HG02973 (cell line): ENCODE results near the gene MANBA.

Source experiments
- ATAC-seq: cut with Tn5 transposase; IDR thresholded peaks from one replicate; pipeline ENCODE4 v1.9.1; 2021; ENCODE audit warnings: moderate library complexity; ENCODE audit not compliant: unreplicated experiment

Gene MANBA

GRCh38 chr4:102683881-102684609 lies 76.7 kb downstream of the MANBA start:
- ATAC-seq, result no peak

- ATAC-seq, result no peak
Observed at GRCh38 chr4:102678695-102679335, 82.0 kb downstream of the MANBA start.

DNA sequence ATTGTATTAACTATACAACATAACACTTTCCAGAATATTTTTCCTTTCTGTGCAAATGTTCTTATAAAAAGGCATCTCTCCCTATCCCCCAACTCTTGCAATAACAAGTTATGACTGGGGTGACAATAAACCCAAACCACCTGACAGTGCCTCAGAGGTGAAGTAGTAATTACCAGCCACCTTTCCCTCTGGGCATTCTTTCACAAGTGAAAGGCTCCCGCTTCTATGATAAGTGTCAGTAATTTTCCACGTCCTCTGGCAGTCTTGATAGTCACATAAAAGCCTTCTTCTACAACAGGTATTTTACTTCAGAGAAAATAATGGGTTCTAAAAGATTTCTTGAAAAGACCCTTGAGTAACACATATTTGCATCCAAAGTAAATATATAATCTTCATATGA lies 82.7 kb downstream of the MANBA start:
- no peak for ATAC-seq

- ATAC-seq, result no peak
Observed at GRCh38 chr4:102675141-102675540, 85.6 kb downstream of the MANBA start.

DNA sequence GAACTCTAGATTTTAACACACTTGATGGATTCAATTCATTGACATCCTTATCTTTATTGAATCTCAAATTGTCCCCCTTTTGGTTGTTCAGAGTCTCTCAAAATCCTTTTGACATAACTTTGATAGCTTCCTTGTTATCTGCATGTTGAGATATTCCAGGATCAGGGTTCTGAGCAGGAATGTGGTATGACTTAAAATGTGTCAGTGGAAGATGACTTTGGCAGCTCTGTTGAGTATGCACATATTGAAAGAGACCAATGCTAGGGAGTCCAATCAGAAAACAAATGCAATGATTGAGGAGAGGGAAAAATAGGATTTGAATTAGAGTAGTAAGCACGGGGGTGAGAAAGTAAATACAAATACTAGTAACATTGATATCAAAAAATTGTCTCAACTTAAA lies 93.8 kb downstream of the MANBA start:
- ATAC-seq, result no peak

GRCh38 chr4:102665527-102665926 lies 95.2 kb downstream of the MANBA start:
- ATAC-seq, result no peak

DNA sequence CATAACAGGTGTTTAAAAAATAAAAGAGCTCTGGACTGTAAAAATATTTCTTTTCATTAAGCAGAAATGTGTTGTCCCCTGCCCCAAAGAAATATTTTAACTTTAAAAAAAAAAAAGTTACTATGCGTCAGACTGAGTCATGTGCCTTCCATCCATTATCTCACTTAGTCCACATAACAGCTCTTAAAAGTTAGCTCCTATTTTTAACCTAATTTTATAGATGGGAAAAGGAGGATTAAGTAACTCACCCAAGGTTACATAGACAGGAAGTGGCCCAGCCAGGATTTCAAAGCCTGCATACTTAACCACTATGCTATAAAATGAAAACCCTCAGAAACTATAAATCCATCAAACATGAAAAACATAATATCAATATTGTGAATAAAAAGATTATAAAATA lies 97.7 kb downstream of the MANBA start:
- no peak for ATAC-seq

DNA sequence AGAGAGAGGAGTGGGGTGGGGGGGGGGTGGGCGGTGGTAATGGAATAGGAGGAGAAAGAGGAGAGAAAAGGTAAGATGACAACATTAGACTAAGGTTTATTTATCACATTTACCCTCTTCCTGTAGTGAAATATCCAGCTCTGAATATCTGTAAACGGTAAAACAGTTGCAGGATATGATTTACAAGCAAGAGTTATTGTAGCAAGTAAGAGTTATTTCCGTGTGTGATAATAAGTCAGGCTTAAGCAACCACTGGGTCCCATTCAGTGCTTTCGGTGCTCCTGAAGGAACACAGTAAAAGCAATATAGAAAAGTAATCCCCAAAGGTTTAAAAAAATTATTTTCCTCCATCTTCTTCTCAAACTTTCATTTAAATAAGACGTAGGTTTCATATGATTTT lies 103.6 kb downstream of the MANBA start:
- ATAC-seq, result no peak

DNA sequence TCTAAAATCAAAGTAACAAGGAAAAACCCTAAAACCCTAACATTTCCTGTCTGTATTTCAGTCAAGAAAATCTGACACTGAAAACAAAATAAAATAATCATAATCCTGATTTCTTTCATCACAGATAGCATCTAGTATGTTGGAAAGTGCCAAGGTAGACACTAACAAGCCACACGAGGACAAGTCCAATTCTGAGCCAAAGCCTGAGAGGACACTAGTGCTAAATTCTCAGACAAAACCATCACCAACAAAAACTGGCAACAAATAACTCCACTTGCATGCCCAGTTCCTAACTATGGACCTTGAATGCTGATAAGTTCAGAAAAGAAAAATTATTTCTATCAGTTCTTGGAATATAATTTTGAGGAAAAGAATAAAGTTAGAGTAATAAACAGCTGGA lies 113.7 kb downstream of the MANBA start:
- ATAC-seq, result no peak

DNA sequence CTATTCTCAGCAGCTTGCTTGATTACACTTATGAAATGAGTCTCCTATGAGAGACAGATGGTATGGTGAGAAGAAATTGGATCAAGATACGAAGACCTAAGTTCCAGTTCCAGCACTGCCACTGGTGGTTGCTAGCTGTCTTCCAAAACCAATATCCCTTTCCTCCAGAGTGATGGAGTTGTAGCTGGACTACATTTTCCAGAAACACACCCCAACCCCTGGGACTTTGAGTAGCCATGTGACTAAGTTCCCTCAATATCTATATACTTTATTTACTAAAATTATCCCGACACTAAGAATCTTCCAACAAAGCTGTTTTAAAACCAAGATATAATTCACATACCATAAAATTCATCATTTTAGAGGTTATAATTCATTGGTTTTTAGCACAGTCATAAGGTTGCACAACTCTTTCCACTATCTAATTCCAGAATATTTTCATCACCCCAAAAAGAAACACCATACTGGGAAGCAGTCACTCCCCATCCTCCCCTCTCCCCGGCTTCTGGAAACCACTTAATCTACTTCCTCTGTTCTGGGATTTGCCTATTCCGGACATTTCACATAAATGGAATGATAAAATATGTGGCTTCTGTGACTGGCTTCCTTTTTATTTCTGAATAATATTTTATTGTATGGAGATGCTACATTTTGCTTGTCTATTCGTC lies 118.0 kb downstream of the MANBA start:
- no peak for ATAC-seq

- no peak for ATAC-seq
Observed at GRCh38 chr4:102641793-102642192, 119.0 kb downstream of the MANBA start.

DNA sequence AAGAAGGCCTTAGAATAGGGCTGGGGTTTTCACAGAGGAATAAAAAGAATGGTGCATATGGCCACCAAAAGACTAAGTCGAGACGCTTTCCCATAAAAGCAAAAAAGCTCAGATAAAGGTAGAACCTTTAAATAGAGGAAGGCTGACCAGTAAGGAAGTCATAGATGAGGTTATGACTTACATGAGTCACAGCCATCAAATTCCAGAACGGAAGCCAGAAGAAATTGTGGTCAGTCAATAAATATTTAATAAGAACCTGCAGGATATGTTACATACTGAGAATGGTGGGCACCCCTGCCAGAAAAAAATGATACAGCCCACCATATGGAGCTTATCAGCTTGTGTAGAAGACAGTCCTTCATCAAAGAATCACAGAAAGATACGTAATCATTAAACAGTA lies 120.1 kb downstream of the MANBA start:
- ATAC-seq, result no peak

DNA sequence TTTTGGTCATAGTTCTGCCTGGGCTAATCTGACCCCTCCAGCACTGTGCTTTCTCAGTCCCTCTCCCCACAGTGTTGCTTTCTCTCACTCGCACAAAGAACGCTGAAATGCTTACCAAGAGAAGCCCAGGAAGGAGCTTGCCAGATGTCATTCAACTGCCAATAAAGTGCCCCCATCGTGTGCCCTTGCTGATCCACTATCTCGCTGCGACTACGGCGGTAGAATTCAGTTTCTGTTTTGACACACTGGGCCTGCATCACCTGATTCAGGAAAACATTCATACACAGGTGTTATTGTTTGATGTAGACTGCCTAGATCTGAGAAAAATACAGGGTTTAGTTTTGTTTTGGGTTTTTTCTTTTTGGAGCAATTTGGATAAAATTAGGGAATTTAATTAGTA lies 121.2 kb downstream of the MANBA start:
- no peak for ATAC-seq

DNA sequence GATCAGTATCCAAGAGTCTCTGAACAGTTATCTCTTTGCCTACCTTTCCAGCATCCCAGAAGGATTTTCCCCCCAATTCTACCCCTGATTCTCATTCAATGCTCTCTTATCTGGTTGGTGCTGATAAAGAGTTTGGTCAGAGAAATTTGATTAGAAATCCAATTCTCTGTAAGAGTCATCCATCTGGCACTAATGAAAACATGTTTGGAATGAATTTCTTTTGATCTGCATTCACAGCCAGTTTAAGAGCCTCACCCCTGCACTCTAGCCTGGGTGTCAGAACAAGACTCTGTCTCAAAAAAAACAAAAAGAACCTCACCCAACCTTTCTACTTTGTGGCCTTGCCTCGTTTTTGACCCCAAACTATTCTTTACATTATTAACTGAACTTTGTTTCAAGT lies 122.1 kb downstream of the MANBA start:
- no peak for ATAC-seq

DNA sequence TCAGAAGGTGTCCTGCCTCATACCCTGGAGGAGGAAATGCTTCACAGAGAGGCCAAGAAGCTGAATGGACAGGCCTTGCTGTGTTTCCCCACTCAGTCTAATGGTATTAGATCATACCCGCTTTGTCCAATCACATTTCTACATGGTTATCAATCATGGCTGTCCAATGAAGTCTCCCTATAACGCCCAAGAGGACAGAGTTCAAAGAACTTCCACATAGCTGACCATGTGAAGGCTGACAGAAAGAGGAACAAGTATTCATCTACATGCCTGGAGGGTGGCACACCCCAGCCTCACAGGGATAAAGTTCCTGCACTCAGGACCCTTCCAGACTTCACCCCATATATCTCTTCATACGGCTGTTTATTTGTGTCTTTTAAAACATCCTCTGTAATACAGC lies 123.4 kb downstream of the MANBA start:
- ATAC-seq, result no peak

GRCh38 chr4:102633100-102633499 lies 127.7 kb downstream of the MANBA start:
- ATAC-seq, result no peak

- no peak for ATAC-seq
Observed at GRCh38 chr4:102632241-102633065, 128.3 kb downstream of the MANBA start.

GRCh38 chr4:102631616-102632015 lies 129.2 kb downstream of the MANBA start:
- ATAC-seq, result no peak

- ATAC-seq, result no peak
Observed at GRCh38 chr4:102629673-102630072, 131.1 kb downstream of the MANBA start.

DNA sequence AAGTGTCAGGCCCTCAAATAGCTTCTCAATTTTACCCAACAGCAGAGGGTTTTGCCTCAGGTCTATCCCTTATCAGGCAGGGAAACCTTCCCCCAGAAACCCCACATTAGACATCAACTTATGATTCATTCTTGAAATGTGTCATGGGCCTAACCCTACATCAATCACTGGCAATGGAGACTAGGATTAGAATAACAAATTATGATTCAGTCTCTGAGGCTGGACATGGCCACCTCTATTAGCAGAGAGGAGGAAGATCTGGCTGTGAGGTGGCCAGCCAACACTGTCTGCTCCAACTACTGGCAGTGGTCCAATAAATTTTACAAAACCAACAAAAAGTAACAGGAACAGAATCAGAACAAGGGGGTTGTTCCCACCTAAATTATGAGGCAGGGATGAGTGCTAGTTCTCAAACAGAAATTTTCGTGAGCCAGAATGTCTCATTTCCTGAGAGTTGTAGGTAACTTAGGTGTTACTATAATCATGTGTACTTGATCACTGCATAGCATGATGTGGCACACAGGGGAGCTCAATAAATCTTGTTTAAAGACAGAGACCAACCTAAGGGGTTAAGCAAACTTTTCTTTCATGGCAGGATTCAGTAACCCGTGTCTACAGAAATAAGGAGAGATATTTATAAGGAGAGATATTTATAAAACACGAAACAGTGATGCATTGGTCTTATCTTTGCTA lies 132.8 kb downstream of the MANBA start:
- ATAC-seq, result peak; percentile 37
